K562 (cell line): Measurements from ENCODE around the gene PLAC8.

Experiments
- ATF1 ChIP-seq, 2 experiments: fragments of 450-650 bp in 1 of 2; IDR thresholded peaks; 2 replicates each; pipeline ENCODE4 v1.6.1; 2016; ENCODE audit warnings: missing compliant biosample characterization in 1 of 2, missing genetic modification characterization in 1 of 2
- CTCF ChIP-seq, 3 experiments: IDR thresholded peaks in 2 of 3; conservative IDR thresholded peaks in 1 of 3; 2 replicates each; pipeline ENCODE4 v1.5.1; 2011 to 2012; ENCODE audit warnings: low read length in 3 of 3, mild to moderate bottlenecking in 3 of 3, control low read depth in 2 of 3, improper control_type of control experiment in 1 of 3, inconsistent platforms in 1 of 3, low read depth in 1 of 3, mixed read lengths in 1 of 3, moderate library complexity in 1 of 3; ENCODE audit not compliant: insufficient read depth in 2 of 3
- GABPA ChIP-seq: fragments of 200-800 bp; sonication (Bioruptor generic); conservative IDR thresholded peaks from 2 replicates; pipeline ENCODE4 v1.6.1; 2016; ENCODE audit warnings: low read depth, missing genetic modification characterization, missing compliant biosample characterization
- GATAD2B ChIP-seq: fragments of 450-650 bp; IDR thresholded peaks from 2 replicates; pipeline ENCODE4 v1.6.1; 2017; ENCODE audit warnings: mild to moderate bottlenecking, borderline replicate concordance
- IRF9 ChIP-seq: fragments of 450-650 bp; IDR thresholded peaks from 2 replicates; pipeline ENCODE4 v1.6.1; 2016; ENCODE audit warnings: missing biosample characterization, missing genetic modification characterization
- JUNB ChIP-seq: fragments of 450-650 bp; formaldehyde crosslinking; conservative IDR thresholded peaks from 2 replicates; pipeline ENCODE4 v1.4.0; 2020; ENCODE audit warnings: mild to moderate bottlenecking
- KAT8 ChIP-seq: fragments of 450-650 bp; IDR thresholded peaks from 2 replicates; pipeline ENCODE4 v1.6.1; 2016; ENCODE audit warnings: low read depth, mild to moderate bottlenecking
- MAFK ChIP-seq: IDR thresholded peaks from 2 replicates; pipeline ENCODE4 v1.6.1; 2011; ENCODE audit warnings: low read length, improper control_type of control experiment
- ZNF282 ChIP-seq: sonication (generic); formaldehyde crosslinking; IDR thresholded peaks from 2 replicates; pipeline ENCODE4 v1.8.1; 2023; ENCODE audit warnings: missing genetic modification reagents
- ZNF449 ChIP-seq: fragments of 250-450 bp; sonication (Bioruptor Pico); IDR thresholded peaks from 2 replicates; pipeline ENCODE4 v1.8.0; 2022; ENCODE audit warnings: moderate library complexity, mild to moderate bottlenecking, inconsistent platforms
- ZNF512 ChIP-seq: IDR thresholded peaks from 2 replicates; pipeline ENCODE4 v1.6.1; 2016; ENCODE audit warnings: missing genetic modification characterization, missing compliant biosample characterization

GRCh38 chr4:83074086-83074704, 40.3 kb downstream of the PLAC8 start:
- TF ChIP-seq CTCF (IDR thresholded peaks at IDR 0.05 in 2 of 3, conservative IDR thresholded peaks at IDR 0.05 in 1 of 3; ENCODE audit: insufficient read depth in 2 of 3, low read depth in 1 of 3, low read length in 3 of 3) (peak; percentile 53 to 69 (median 53); a peak in 5 of 6 replicates), ZNF282 (CRISPR knock-in tag) (no peak), GABPA (no peak), JUNB (CRISPR knock-in tag) (no peak), ZNF449 (no peak), ATF1 (CRISPR knock-in tag; IDR thresholded peaks at IDR 0.05) (no peak), ATF1 (tag; IDR thresholded peaks at IDR 0.05) (no peak), ZNF512 (no peak), MAFK (no peak), GATAD2B (no peak), IRF9 (tag) (no peak), KAT8 (no peak)
